HEK293 (cell line): ENCODE results near the gene ITPA.

Experiments
- CTCF ChIA-PET: fragments of 350-600 bp; formaldehyde crosslinking; extraction: SDS; loops from one replicate; lab custom pipeline; 2021; ENCODE audit warnings: antibody characterized with exemption; lab: Yijun Ruan, JAX
- POLR2A ChIA-PET: fragments of 300-600 bp; formaldehyde crosslinking; extraction: SDS; loops from one replicate; lab custom pipeline; 2020; ENCODE audit warnings: antibody characterized with exemption, inconsistent platforms; lab: Yijun Ruan, JAX
- H3K27ac ChIP-seq: fragments of 200-500 bp; sonication (Bioruptor generic); 2 replicates; pipeline ENCODE4 v1.5.1; 2014; ENCODE audit warnings: low read depth, low read length, control low read depth, inconsistent platforms; ENCODE audit errors: extremely low read depth
- H3K36me3 ChIP-seq, 2 experiments: fragments of 200-500 bp in 1 of 2; sonication (Bioruptor generic) in 1 of 2; 1 replicate in 1 of 2; 2 replicates in 1 of 2; pipeline ENCODE4 v1.5.1; 2014 to 2017; ENCODE audit warnings: inconsistent platforms in 2 of 2, low read length in 2 of 2; ENCODE audit not compliant: control insufficient read depth in 2 of 2, insufficient read depth in 1 of 2
- H3K4me1 ChIP-seq: fragments of 200-500 bp; sonication (Bioruptor generic); 2 replicates; pipeline ENCODE4 v1.5.1; 2014; ENCODE audit warnings: mild to moderate bottlenecking, low read length, inconsistent platforms; ENCODE audit not compliant: control insufficient read depth, insufficient read depth
- H3K4me3 ChIP-seq: 2 replicates; pipeline ENCODE4 v1.5.1; 2011; ENCODE audit warnings: low read depth, mild to moderate bottlenecking, control low read depth, low read length, moderate library complexity
- H3K9me3 ChIP-seq: fragments of 200-500 bp; sonication (Bioruptor generic); 2 replicates; pipeline ENCODE4 v1.5.1; 2014; ENCODE audit warnings: low read depth, low read length, inconsistent platforms; ENCODE audit not compliant: control insufficient read depth, insufficient read depth
- KLF10 ChIP-seq: fragments of 450-650 bp; IDR thresholded peaks from 2 replicates; pipeline ENCODE4 v1.5.1; 2018; ENCODE audit warnings: missing biosample characterization, mild to moderate bottlenecking, missing genetic modification characterization
- OSR2 ChIP-seq: fragments of 450-650 bp; formaldehyde crosslinking; IDR thresholded peaks from 2 replicates; pipeline ENCODE4 v1.5.1; 2016; ENCODE audit warnings: missing biosample characterization, missing genetic modification characterization
- PRDM10 ChIP-seq: fragments of 450-650 bp; formaldehyde crosslinking; IDR thresholded peaks from 2 replicates; pipeline ENCODE4 v1.5.1; 2016; ENCODE audit warnings: missing biosample characterization, missing genetic modification characterization
- PRDM2 ChIP-seq: fragments of 450-650 bp; formaldehyde crosslinking; IDR thresholded peaks from 2 replicates; pipeline ENCODE4 v1.5.1; 2016; ENCODE audit warnings: missing biosample characterization, missing genetic modification characterization, borderline replicate concordance
- SP3 ChIP-seq: fragments of 450-650 bp; formaldehyde crosslinking; IDR thresholded peaks from 2 replicates; pipeline ENCODE4 v1.5.1; 2016; ENCODE audit warnings: missing biosample characterization, missing genetic modification characterization
- ZBTB17 ChIP-seq: fragments of 450-650 bp; formaldehyde crosslinking; IDR thresholded peaks from 2 replicates; pipeline ENCODE4 v1.5.1; 2016; ENCODE audit warnings: missing biosample characterization, missing genetic modification characterization
- ZNF175 ChIP-seq: fragments of 450-650 bp; formaldehyde crosslinking; IDR thresholded peaks from 2 replicates; pipeline ENCODE4 v1.5.1; 2016; ENCODE audit warnings: missing biosample characterization, missing genetic modification characterization
- ZNF280D ChIP-seq: fragments of 450-650 bp; formaldehyde crosslinking; IDR thresholded peaks from 2 replicates; pipeline ENCODE4 v1.5.1; 2016; ENCODE audit warnings: missing biosample characterization, missing genetic modification characterization
- ZNF354C ChIP-seq: fragments of 450-650 bp; formaldehyde crosslinking; IDR thresholded peaks from 2 replicates; pipeline ENCODE4 v1.5.1; 2016; ENCODE audit warnings: missing biosample characterization, missing genetic modification characterization, low read depth, borderline replicate concordance
- ZNF521 ChIP-seq: fragments of 450-650 bp; formaldehyde crosslinking; IDR thresholded peaks from 2 replicates; pipeline ENCODE4 v1.5.1; 2017; ENCODE audit warnings: missing biosample characterization, mild to moderate bottlenecking, missing genetic modification characterization
- ZNF560 ChIP-seq: fragments of 450-650 bp; formaldehyde crosslinking; IDR thresholded peaks from 2 replicates; pipeline ENCODE4 v1.5.1; 2017; ENCODE audit warnings: missing biosample characterization, missing genetic modification characterization, borderline replicate concordance
- ZNF664 ChIP-seq: fragments of 450-650 bp; formaldehyde crosslinking; IDR thresholded peaks from 2 replicates; pipeline ENCODE4 v1.5.1; 2016; ENCODE audit warnings: missing biosample characterization, missing genetic modification characterization
- ZNF843 ChIP-seq: fragments of 450-650 bp; formaldehyde crosslinking; IDR thresholded peaks from 2 replicates; pipeline ENCODE4 v1.5.1; 2016; ENCODE audit warnings: missing biosample characterization, missing genetic modification characterization
- TF ChIP-seq, protein P1 (sequence below): fragments of 450-650 bp; formaldehyde crosslinking; IDR thresholded peaks from 2 replicates; pipeline ENCODE4 v1.5.1; 2016; ENCODE audit warnings: missing biosample characterization, missing genetic modification characterization
- TF ChIP-seq, protein P2 (sequence below): fragments of 450-650 bp; formaldehyde crosslinking; IDR thresholded peaks from 2 replicates; pipeline ENCODE4 v1.5.1; 2016; ENCODE audit warnings: missing biosample characterization, missing genetic modification characterization

The ITPA gene

GRCh38 chr20:3160418-3160817, 48.9 kb upstream of the ITPA start (continued):
- TF ChIP-seq PRDM2 (tag by site-specific recombination): no peak
- TF ChIP-seq KLF10 (tag by site-specific recombination): no peak
- TF ChIP-seq ZNF175: no peak

DNA sequence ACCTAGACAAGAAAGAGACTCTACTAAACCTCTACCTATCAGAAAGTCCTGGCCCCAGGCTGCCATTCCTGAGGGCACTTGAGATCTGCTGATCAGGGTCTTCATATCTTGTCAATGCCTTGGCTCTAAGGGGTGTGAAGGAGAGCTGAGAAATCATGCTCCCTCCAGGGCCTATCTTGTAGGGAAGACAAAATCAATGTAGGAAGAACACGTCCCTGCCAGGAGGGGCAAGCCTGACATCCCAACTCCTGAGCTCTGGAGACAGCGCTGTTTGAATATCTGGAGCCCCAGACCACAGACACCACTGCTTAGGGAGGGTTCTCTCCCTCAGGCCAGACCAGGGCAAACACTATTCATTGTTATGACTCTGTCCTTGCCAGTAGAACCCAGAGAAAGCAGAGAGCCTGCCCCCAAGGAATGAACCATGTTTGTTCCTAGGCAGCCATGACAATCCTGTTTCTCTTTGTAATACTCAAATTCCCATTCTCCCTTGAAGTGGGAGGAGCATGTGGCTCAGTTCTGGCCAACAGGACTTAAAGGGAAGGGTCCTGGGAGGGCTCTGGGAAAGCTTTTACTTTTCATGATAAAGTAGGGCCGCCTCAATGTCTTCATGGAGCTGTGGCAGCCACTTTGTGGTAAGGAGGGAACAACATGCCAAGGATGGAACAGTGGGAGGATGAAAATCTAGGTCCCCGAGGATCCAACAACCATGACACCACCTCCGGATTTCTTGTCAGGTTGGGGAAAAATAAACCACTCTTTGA, 47.8 kb upstream of the ITPA start:
- H3K4me1 ChIP-seq: peaks cover 11% of the 10 kb centered on the region
- H3K36me3 ChIP-seq: peaks cover 7 to 10% of the 10 kb centered on the region in 2 experiments; a peak in 2 of 3 replicates
- H3K4me3 ChIP-seq: no peak overlapping the region
- H3K27ac ChIP-seq: 0 out of 2 replicates have a peak overlapping the region, but pooled peaks have one; percentile 16
- no peaks in the 10 kb centered on the region for H3K9me3 ChIP-seq
- TF ChIP-seq ZNF664 (tag by site-specific recombination): no peak
- no peak for TF ChIP-seq ZNF843
- TF ChIP-seq, protein P1, sequence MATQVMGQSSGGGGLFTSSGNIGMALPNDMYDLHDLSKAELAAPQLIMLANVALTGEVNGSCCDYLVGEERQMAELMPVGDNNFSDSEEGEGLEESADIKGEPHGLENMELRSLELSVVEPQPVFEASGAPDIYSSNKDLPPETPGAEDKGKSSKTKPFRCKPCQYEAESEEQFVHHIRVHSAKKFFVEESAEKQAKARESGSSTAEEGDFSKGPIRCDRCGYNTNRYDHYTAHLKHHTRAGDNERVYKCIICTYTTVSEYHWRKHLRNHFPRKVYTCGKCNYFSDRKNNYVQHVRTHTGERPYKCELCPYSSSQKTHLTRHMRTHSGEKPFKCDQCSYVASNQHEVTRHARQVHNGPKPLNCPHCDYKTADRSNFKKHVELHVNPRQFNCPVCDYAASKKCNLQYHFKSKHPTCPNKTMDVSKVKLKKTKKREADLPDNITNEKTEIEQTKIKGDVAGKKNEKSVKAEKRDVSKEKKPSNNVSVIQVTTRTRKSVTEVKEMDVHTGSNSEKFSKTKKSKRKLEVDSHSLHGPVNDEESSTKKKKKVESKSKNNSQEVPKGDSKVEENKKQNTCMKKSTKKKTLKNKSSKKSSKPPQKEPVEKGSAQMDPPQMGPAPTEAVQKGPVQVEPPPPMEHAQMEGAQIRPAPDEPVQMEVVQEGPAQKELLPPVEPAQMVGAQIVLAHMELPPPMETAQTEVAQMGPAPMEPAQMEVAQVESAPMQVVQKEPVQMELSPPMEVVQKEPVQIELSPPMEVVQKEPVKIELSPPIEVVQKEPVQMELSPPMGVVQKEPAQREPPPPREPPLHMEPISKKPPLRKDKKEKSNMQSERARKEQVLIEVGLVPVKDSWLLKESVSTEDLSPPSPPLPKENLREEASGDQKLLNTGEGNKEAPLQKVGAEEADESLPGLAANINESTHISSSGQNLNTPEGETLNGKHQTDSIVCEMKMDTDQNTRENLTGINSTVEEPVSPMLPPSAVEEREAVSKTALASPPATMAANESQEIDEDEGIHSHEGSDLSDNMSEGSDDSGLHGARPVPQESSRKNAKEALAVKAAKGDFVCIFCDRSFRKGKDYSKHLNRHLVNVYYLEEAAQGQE (tag by site-specific recombination): no peak
- peak; percentile 83 for TF ChIP-seq ZBTB17 (tag by site-specific recombination)
- TF ChIP-seq, protein P2, sequence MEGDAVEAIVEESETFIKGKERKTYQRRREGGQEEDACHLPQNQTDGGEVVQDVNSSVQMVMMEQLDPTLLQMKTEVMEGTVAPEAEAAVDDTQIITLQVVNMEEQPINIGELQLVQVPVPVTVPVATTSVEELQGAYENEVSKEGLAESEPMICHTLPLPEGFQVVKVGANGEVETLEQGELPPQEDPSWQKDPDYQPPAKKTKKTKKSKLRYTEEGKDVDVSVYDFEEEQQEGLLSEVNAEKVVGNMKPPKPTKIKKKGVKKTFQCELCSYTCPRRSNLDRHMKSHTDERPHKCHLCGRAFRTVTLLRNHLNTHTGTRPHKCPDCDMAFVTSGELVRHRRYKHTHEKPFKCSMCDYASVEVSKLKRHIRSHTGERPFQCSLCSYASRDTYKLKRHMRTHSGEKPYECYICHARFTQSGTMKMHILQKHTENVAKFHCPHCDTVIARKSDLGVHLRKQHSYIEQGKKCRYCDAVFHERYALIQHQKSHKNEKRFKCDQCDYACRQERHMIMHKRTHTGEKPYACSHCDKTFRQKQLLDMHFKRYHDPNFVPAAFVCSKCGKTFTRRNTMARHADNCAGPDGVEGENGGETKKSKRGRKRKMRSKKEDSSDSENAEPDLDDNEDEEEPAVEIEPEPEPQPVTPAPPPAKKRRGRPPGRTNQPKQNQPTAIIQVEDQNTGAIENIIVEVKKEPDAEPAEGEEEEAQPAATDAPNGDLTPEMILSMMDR (tag by site-specific recombination): no peak
- no peak for TF ChIP-seq OSR2
- TF ChIP-seq ZNF521 (tag by site-specific recombination): no peak
- no peak for TF ChIP-seq ZNF560 (tag by site-specific recombination)
- 0 out of 2 replicates have a peak, but pooled peaks have one; percentile 11 for TF ChIP-seq SP3
- 0 out of 2 replicates have a peak, but pooled peaks have one; percentile 12 for TF ChIP-seq ZNF280D (tag by site-specific recombination)
- peak; percentile 35; the same call in 1 of the 2 replicates for TF ChIP-seq PRDM10 (tag by site-specific recombination)
- no peak for TF ChIP-seq ZNF354C
- POLR2A ChIA-PET: interaction anchor here (0.5 to 2.5 kb wide), 3 partner anchors 10 to 109 kb away, joined by 6 to 9 read pairs (median 8); partner anchors contain the start of gene ITPA
- CTCF ChIA-PET: interaction anchor here (0.5 to 1.5 kb wide), 5 partner anchors 8 to 1953 kb away, joined by 3 to 4 read pairs (median 3); no protein-coding TSS in a partner anchor
